ENCODE data around the gene MRPL23. TPM values are rescaled to one million over a fixed set of nuclear protein-coding genes. Genes with fewer than 3 reads are reported as not detected.
A peak's percentile ranks its signal among the peaks of the same experiment; 100 is the strongest.

MRPL23 gene
- total RNA-seq, 6 experiments from 2014 or later, result 23.1 to 121 (median 36.4) TPM

DNA sequence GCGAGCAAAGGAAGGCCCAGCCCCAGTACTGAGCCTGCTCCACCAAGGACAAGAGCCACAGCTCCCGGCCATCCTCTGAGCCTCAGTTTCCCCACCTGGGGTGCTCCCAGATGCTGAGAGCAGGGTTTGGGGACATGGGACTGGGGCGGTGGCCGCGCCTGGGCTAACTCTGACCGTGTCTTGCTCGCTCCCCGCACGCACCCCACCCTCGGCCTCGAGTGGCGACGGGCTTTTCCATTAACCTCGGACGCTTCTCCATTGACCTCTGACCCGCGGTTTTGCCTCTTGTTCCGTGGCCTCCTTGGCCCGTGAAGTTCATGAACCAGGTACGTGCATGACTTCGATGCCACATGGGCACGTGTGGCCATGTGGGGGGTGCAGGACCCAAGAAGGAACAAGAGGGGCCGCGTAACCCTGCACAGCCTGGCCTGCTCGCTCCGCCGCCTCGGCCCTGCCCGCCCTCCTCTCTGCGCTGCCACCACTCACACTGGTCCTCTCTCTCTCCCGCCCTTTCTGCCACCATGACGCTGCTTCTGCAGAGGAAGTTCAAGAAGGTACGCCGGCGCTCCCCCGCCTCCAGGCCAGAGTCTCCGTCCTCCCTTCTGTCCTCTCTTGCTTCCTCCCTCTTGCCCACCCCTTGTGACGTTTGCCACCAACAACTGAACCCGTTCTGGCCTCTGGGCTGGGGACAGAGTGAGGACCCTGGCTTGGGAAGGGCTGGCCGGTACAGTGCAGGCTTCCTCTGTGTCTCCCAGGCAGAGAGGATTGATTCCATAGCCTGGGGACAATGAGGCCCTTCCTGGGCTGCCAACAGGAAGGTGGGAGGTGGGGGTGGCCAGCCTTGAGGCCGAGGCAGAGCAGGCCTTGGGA, 20.7 kb upstream of the MRPL23 start:
- ATAC-seq (no peak), DNase-seq (peak in 1 of 3 donors; percentile 45)
- Histone ChIP-seq H3K9me3 (no peaks in the 10 kb centered on the region), H3K36me3 (no peaks in the 10 kb centered on the region), H3K4me3 (no peak overlapping the region), H3K27ac (no peak overlapping the region), H3K4me1 (no peaks in the 10 kb centered on the region), H3K27me3 (no peaks in the 10 kb centered on the region)
- intact Hi-C loops (cut with DNase I), result no loop called here
- 60% methylated on average over 16 of the region's 41 CpGs for WGBS (ENCODE audit: insufficient coverage, low coverage, low lambda C conversion rate, missing lambda C conversion rate)
- TF ChIP-seq, protein P1, sequence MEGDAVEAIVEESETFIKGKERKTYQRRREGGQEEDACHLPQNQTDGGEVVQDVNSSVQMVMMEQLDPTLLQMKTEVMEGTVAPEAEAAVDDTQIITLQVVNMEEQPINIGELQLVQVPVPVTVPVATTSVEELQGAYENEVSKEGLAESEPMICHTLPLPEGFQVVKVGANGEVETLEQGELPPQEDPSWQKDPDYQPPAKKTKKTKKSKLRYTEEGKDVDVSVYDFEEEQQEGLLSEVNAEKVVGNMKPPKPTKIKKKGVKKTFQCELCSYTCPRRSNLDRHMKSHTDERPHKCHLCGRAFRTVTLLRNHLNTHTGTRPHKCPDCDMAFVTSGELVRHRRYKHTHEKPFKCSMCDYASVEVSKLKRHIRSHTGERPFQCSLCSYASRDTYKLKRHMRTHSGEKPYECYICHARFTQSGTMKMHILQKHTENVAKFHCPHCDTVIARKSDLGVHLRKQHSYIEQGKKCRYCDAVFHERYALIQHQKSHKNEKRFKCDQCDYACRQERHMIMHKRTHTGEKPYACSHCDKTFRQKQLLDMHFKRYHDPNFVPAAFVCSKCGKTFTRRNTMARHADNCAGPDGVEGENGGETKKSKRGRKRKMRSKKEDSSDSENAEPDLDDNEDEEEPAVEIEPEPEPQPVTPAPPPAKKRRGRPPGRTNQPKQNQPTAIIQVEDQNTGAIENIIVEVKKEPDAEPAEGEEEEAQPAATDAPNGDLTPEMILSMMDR (IDR thresholded peaks at IDR 0.05), result no peak
- TF ChIP-seq POLR2A (IDR thresholded peaks at IDR 0.05), result no peak

DNA sequence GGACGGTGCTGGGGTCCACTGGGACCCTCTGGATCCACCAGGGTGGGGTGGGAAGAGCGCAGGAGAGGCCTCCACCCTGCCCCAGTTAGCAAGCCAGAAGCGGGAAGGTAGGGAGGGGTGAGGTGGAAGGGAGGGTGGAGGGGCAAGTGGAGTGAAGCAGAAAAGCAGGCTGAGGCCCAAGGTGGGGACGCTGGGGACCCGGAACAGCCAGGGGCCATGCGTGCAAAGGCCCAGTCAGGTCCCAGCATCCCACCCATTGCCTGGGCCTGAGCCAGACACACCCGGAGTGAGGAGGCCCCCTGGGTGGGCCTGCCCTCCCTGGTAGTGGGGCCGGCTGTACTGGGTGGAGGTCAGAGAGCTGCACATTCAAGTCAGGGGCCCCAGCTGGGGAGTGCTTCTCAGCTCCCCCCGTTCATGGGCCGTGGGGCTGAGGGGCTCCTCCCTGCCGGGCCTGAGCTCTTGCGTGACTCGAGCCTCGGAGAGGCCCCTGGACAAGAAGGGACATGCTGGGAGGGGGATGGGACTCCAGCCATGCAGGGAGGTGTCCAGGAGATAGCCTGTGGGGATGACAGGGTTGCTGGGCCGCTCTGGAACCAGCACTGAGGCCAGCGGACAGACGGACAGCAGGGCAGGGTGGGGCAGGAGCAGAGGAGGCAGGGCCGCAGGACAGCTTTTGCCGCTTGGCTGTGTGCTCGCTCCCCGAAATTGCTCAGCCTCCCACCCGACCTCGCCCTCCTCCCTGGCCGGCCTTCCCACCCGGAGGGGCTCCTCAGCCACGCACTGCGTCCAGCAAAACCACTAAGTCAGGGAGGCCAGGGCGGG, 19.9 kb upstream of the MRPL23 start:
- H3K36me3 ChIP-seq, result no peaks in the 10 kb centered on the region
- TF ChIP-seq, protein P1 (IDR thresholded peaks at IDR 0.05), result no peak
- TF ChIP-seq POLR2A (IDR thresholded peaks at IDR 0.05), result no peak
- H3K9me3 ChIP-seq, result no peaks in the 10 kb centered on the region
- H3K27ac ChIP-seq, result no peak overlapping the region
- H3K4me3 ChIP-seq, result no peak overlapping the region
- H3K4me1 ChIP-seq, result no peaks in the 10 kb centered on the region
- ATAC-seq, result no peak
- intact Hi-C loops (cut with DNase I), result no loop called here
- DNase-seq, result peak in 2 of 3 donors; percentile 11 to 47
- WGBS (ENCODE audit: insufficient coverage, low coverage, low lambda C conversion rate, missing lambda C conversion rate), result 61% methylated on average over 5 of the region's 28 CpGs
- no peaks in the 10 kb centered on the region for H3K27me3 ChIP-seq

- intact Hi-C loops (cut with DNase I), result no loop called here
- H3K9me3 ChIP-seq, result no peaks in the 10 kb centered on the region
- H3K36me3 ChIP-seq, result no peaks in the 10 kb centered on the region
- H3K4me3 ChIP-seq, result no peak overlapping the region
- no peaks in the 10 kb centered on the region for H3K4me1 ChIP-seq
- peak in 1 of 3 donors; percentile 52 for DNase-seq
- WGBS (ENCODE audit: insufficient coverage, low coverage, low lambda C conversion rate, missing lambda C conversion rate), result 83% methylated on average over 4 of the region's 20 CpGs
- H3K27me3 ChIP-seq, result no peaks in the 10 kb centered on the region
- ATAC-seq, result peak in 1 of 4 donors; percentile 5
- TF ChIP-seq, protein P1 (IDR thresholded peaks at IDR 0.05), result no peak
- TF ChIP-seq POLR2A (IDR thresholded peaks at IDR 0.05), result no peak
- H3K27ac ChIP-seq, result no peak overlapping the region
These were observed 19.2 kb upstream of the MRPL23 start for GRCh38 chr11:1927848-1928469.

- Histone ChIP-seq H3K4me3 (no peak overlapping the region), H3K27me3 (no peaks in the 10 kb centered on the region), H3K9me3 (no peaks in the 10 kb centered on the region), H3K27ac (no peak overlapping the region), H3K36me3 (no peaks in the 10 kb centered on the region), H3K4me1 (no peaks in the 10 kb centered on the region)
- ATAC-seq, result no peak
- TF ChIP-seq, protein P1 (IDR thresholded peaks at IDR 0.05), result no peak
- no peak for TF ChIP-seq POLR2A (IDR thresholded peaks at IDR 0.05)
- peak in 2 of 3 donors; percentile 7 to 41 for DNase-seq
- intact Hi-C loops (cut with DNase I), result no loop called here
- WGBS (ENCODE audit: insufficient coverage, low coverage, low lambda C conversion rate, missing lambda C conversion rate), result 70% methylated on average over 2 of the region's 13 CpGs
These were observed 18.7 kb upstream of the MRPL23 start for GRCh38 chr11:1928470-1928890.
